Stimulated activated CD8-positive, alpha-beta memory T cell treated with anti-CD3 and anti-CD28 coated beads, Interleukin-15, amount 100 ng/mL, for 4 hours (primary cell): Measurements from ENCODE around the gene OR7G2.

Source experiments
- DNase-seq, 2 donors: peaks; one replicate each; pipeline ENCODE4 v3.0.0-alpha.2; 2020; ENCODE audit warnings: low read depth in 2 of 2

The OR7G2 gene

GRCh38 chr19:9107375-9107774, at the start of gene OR7G2:
Gene OR7G2, minus strand, starts transcription at chr19:9107475. Its CDS starts 4,232 bp downstream, at chr19:9103243.
- DNase-seq, result no peak

- no peak for DNase-seq
Measured at GRCh38 chr19:9156304-9156703, 49.0 kb upstream of the OR7G2 start.

DNA sequence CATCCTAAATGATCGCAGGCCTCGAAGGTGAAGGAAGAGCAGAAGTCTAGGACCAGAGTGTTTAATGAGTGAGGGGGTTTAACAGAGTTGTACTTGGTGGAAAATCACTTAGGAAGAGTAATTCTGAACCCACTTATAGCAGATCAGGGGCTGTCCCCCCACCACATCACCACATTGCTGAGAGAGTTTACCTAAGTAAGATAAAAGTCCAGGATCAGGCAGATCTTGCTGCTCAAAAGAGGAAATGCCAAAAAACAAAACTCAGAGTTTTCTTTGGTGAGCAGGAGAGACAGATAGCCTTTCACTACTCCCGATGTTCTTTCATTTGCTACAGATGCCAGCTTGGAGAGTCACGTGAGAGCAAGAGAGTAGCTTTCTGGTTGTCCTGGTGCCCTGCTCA, 48.3 kb upstream of the OR7G2 start:
- DNase-seq, result no peak

- DNase-seq, result no peak
Measured at GRCh38 chr19:9151367-9151766, 44.1 kb upstream of the OR7G2 start.

DNA sequence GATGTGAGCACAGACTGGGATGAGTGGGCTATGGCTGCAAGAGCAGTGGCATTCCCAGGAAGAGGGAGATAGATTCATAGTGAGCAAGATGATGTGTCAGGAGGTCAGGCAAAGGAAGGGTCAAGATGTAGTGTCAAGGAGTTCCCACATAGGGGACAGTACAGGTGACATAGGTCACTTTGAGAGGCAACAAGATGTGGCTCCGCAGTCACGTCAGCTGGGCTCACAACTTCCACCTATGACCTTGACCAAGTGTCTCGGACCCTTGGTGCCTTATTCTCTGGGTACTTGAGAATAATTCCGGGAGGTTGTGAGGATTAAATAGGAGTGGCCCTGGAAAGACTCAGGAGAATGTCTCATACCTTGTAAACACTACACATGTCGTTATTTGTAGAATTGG, 43.4 kb upstream of the OR7G2 start:
- no peak for DNase-seq

DNA sequence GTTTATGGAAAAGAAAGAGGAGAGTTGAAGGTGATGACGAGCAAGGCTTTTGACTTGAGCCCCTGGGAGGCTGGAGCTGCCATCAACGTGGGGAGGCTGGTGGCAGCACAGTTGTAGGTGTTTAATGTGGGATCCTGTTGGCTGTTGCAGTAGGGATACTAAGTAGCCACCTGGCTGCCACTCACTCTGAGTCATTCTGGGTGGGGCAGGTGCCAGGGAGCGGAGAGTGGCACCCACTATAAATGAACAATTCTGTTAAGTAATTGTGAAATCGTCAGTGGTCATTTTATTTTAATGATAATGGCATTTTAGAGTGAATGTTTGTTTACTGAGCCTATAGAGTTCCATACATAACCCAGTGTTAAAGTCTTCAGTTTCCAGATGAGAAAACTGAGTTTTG, 42.7 kb upstream of the OR7G2 start:
- DNase-seq, result no peak

DNA sequence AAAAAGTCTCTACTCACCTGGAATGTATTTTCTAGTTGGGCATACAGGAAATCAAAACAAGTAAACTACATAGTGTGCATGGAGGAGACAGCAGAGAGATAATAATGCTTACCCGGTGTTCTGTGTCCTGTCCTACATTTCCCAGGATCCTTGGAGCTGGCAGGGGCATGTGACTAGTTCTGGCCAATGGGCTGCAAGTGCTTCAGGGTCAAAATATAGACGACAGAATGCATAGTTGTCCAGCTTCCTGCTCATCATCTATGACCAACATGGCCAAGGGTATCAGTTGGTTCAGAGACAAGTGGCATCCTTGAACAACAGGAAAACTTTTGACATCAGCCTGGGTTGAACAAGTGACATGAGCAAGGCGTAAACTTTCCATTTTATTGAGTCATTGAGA, 41.4 kb upstream of the OR7G2 start:
- DNase-seq, result no peak

GRCh38 chr19:9146882-9147281, 39.6 kb upstream of the OR7G2 start:
- DNase-seq, result no peak

- no peak for DNase-seq
Measured at GRCh38 chr19:9144920-9145319, 37.6 kb upstream of the OR7G2 start.

DNA sequence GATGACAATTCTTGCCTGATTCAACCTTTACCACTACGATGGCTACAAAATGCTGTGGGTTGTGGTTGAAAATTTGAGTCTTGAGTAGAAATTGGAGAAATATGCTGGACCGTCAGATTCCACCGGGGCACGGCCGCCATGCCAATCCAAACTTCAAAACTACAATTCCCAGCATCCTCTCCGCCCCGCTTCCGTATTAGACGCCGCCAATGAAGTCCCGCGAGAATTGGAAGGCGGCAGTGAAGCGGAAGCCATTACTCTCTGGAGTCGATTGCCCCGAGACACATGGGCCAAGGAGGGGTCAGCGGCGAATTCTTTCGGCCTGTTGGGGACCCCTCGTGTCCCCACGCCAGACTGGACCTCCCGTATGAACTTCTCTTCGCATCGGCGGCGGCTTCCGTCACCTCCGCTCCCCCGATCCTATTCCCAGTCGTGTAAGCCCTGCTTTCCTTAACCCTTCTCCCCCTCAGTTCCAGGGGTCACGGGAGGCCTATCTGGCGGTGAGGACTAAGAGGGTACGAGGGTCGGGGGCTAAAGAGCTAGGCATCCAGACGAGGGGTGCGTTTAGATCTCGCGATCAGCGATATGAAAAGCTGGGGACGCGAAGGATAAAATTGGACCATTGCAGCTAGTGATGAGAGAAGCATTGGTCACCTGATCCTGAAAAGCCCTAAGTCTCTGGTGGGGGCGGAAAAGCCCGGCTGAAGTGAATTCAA, 33.0 kb upstream of the OR7G2 start, which contains the start of gene ZNF317:
ZNF317 (plus strand) TSS at position 239 of the 716 bp plus-strand sequence. CDS start 15,620 bp downstream, outside the sequence.
- DNase-seq, result peak; percentile 76 to 86

- DNase-seq, result no peak
Measured at GRCh38 chr19:9139609-9140158, 32.4 kb upstream of the OR7G2 start.

- no peak for DNase-seq
Measured at GRCh38 chr19:9132422-9132821, 25.1 kb upstream of the OR7G2 start.

- DNase-seq, result no peak
Measured at GRCh38 chr19:9130965-9131364, 23.7 kb upstream of the OR7G2 start.

- no peak for DNase-seq
Measured at GRCh38 chr19:9128171-9128570, 20.9 kb upstream of the OR7G2 start.

GRCh38 chr19:9126900-9127405, 19.7 kb upstream of the OR7G2 start, which contains the start of gene OR7G3:
Gene OR7G3, minus strand, starts transcription at chr19:9126950. Its CDS starts 0 bp downstream, at chr19:9126950.
- DNase-seq, result no peak

- DNase-seq, result no peak
Measured at GRCh38 chr19:9116547-9116946, 9.3 kb upstream of the OR7G2 start.

DNA sequence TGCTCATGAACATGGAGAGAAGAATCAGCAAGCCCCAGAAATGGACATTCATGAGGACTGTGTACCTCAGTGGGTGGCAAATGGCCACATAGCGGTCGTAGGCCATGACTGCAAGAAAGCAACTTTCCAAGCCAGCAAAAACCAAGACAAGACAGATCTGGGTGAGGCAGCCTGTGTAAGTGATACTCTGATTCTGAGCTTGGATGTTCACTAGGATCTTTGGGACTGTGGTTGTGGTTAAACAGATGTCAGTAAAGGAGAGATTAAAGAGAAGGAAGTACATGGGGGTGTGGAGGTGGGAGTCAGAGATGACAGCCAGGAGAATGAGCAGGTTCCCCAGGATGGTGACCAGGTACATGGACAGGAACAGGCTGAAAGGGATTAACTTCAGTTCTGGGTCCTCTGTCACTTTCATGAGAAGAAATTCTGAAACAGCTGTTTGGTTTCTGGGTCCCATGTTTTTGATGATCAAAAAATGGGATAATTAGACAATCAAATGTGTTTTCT, 8.1 kb upstream of the OR7G2 start, which contains the start of gene OR7G1:
OR7G1 (minus strand) TSS at position 457 of the 507 bp plus-strand sequence; CDS start at position 457, 0 bp downstream.
- no peak for DNase-seq

GRCh38 chr19:9109959-9110358, 2.7 kb upstream of the OR7G2 start:
- DNase-seq, result no peak

GRCh38 chr19:9086761-9087160, 20.5 kb downstream of the OR7G2 start, which contains the start of gene OR1M1:
Gene OR1M1, plus strand, starts transcription at chr19:9087061. Its CDS starts 6,184 bp downstream, at chr19:9093245.
- DNase-seq, result no peak

- DNase-seq, result no peak
Measured at GRCh38 chr19:9078651-9079050, 28.6 kb downstream of the OR7G2 start.

- no peak for DNase-seq
Measured at GRCh38 chr19:9076901-9077300, 30.4 kb downstream of the OR7G2 start.

DNA sequence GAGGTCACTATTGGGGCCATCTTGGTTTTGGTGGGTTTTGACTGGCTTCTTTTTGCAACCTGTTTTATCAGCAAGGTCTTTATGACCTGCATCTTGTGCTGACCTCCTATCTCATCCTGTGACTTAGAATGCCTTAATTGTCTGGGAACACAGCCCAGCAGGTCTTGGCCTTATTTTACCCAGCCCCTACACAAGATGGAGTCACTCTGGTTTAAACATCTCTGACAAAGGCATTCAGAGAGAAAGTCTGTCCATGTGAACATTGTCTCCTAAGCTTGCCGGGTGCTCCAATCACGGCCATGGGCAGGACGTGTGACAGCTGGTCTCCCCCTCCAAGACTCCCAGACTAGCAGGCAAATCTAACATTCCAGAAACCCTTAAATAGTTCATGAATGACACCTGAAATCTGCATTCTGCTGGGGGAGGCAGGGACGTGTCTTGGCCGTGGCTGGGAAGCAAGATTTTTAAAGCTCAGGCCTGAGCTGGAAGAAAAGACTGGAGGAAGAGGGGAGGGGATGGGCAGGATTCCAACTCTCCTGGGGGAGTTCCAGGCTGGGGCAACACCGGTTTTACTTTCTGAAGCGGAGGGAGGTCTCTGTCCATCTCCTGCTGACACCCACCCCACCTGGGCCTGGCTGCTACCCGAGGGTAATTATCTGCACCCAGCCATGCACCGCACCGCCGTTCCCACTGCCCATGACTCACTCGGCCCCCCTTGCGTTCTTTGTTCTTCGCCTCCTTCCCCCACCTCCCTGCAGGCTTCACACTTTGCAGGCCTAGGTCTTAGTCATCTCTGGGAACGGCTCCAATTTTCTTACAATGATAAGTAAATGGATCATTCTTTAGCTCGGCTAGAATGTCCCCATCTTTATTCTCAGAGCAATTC, 32.0 kb downstream of the OR7G2 start:
- DNase-seq, result no peak
